Measurements from ENCODE around the gene GNA15. TPM values are rescaled to one million over a fixed set of nuclear protein-coding genes. Genes with fewer than 3 reads are reported as not detected.

The GNA15 gene
- total and polyA plus RNA-seq, 2 of the 8 experiments (the other 6 are each of a cell fraction or from before 2014, with no cell fraction given): 0.26 to 0.45 TPM

GRCh38 chr19:3117716-3118115, 18.1 kb upstream of the GNA15 start:
- no peak overlapping the region for H3K4ac ChIP-seq (replicated peaks; ENCODE audit: insufficient read length, low read depth, low read length)
- no peaks in the 10 kb centered on the region for H3K27me3 ChIP-seq (replicated peaks in 1 of 4; ENCODE audit: control insufficient read depth in 3 of 4, extremely low read depth in 1 of 4, insufficient read depth in 3 of 4, low read length in 3 of 4)
- 0 out of 2 replicates have a peak overlapping the region, but pooled peaks have one; percentile 12 for H2BK5ac ChIP-seq (ENCODE audit: low read depth, low read length)
- FAIRE-seq (no peak), DNase-seq (ENCODE audit: low read depth in 1 of 2, low spot score in 2 of 2) (no peak)
- H3K79me1 ChIP-seq (ENCODE audit: low read depth, low read length): peaks cover 3% of the 10 kb centered on the region; the same call in 1 of the 2 replicates
- no peaks in the 10 kb centered on the region; a peak in 1 of 4 replicates for H3K79me2 ChIP-seq (ENCODE audit: control insufficient read depth in 1 of 2, insufficient read depth in 2 of 2, low read length in 2 of 2)
- no peak overlapping the region for H3K27ac ChIP-seq (ENCODE audit: low read depth, low read length)
- H2BK120ac ChIP-seq (replicated peaks; ENCODE audit: low read depth, low read length): no peak overlapping the region
- H2BK20ac ChIP-seq (ENCODE audit: low read length): no peak overlapping the region
- no peak overlapping the region for H3K23ac ChIP-seq (ENCODE audit: insufficient read length)
- H3K36me3 ChIP-seq (ENCODE audit: control insufficient read depth in 2 of 4, insufficient read depth in 4 of 4, low read length in 3 of 4): no peaks in the 10 kb centered on the region; a peak in 1 of 8 replicates
- H3K4me1 ChIP-seq (replicated peaks in 1 of 4; ENCODE audit: control insufficient read depth in 3 of 4, insufficient read depth in 4 of 4, low read length in 3 of 4): peaks cover 0 to 14% (median 5%) of the 10 kb centered on the region in 4 experiments; a peak in 3 of 7 replicates
- peaks cover 1 to 3% of the 10 kb centered on the region in 2 experiments for H4K20me1 ChIP-seq (replicated peaks in 1 of 2; ENCODE audit: control insufficient read depth in 1 of 2, insufficient read depth in 2 of 2, low read length in 2 of 2)
- no peak overlapping the region for H3K4me3 ChIP-seq (ENCODE audit: extremely low read depth in 1 of 4, insufficient read depth in 2 of 4, low read depth in 3 of 4, low read length in 4 of 4)
- ChIA-PET POLR2A (ENCODE audit: partially characterized antibody) (no interaction called here), CTCF (ENCODE audit: partially characterized antibody) (interaction anchor here (0.5 to 6.4 kb wide), 10 partner anchors 8 to 160 kb away, joined by 3 to 41 read pairs (median 5); no protein-coding TSS in a partner anchor)
- H4K91ac ChIP-seq (replicated peaks; ENCODE audit: insufficient read length, low read length): no peak overlapping the region
- no peak overlapping the region for H3K18ac ChIP-seq (ENCODE audit: extremely low read depth, low read length)
- H2BK15ac ChIP-seq (ENCODE audit: low read length): no peak overlapping the region
- WGBS, 2 experiments (ENCODE audit: extremely low coverage in 1 of 2, insufficient coverage in 1 of 2, insufficient read length in 1 of 2, insufficient replicate concordance in 2 of 2, low coverage in 1 of 2, low lambda C conversion rate in 2 of 2, missing lambda C conversion rate in 1 of 2): 94% methylated on average over 20 of the region's 20 CpGs; no CpG with 5 or more reads in 1 of the 2 experiments
- H2AK5ac ChIP-seq (ENCODE audit: low read depth, low read length): no peak overlapping the region
- no peaks in the 10 kb centered on the region for H3K23me2 ChIP-seq (ENCODE audit: low read depth, low read length)
- no peak overlapping the region for H3K56ac ChIP-seq (replicated peaks; ENCODE audit: insufficient read length, low read depth, low read length)
- H4K8ac ChIP-seq (ENCODE audit: extremely low read depth, insufficient read depth, low read length): 0 out of 2 replicates have a peak overlapping the region, but pooled peaks have one; percentile 35
- no peak overlapping the region for H3K14ac ChIP-seq (ENCODE audit: insufficient read length)
- no peak overlapping the region for H3K4me2 ChIP-seq (ENCODE audit: insufficient read depth in 1 of 2, low read depth in 2 of 2, low read length in 2 of 2)
- no peak overlapping the region for H3K9ac ChIP-seq (replicated peaks in 1 of 4; ENCODE audit: extremely low read depth in 1 of 4, low read depth in 3 of 4, low read length in 3 of 4)
- H2BK12ac ChIP-seq (ENCODE audit: low read depth, low read length): no peak overlapping the region
- H3K9me3 ChIP-seq (ENCODE audit: insufficient read depth in 2 of 2, low read depth in 1 of 2, low read length in 1 of 2): no peaks in the 10 kb centered on the region
- no peak overlapping the region for H4K5ac ChIP-seq (ENCODE audit: insufficient read length, low read depth, low read length)
- H2AFZ ChIP-seq (ENCODE audit: low read length): no peak overlapping the region
- no peak for TF ChIP-seq POU5F1 (IDR thresholded peaks at IDR 0.05; ENCODE audit: low read depth, low read length)
- no peak for TF ChIP-seq KDM5A (IDR thresholded peaks at IDR 0.05; ENCODE audit: low read length)
- no peak for TF ChIP-seq MAX (IDR thresholded peaks at IDR 0.05)
